Inflammatory macrophage treated with lipopolysaccharide for 1 hour (primary cell): Measurements from ENCODE around the gene POTEB2.
"Not testable (repeated sequence)": the region's sequence is repeated elsewhere in the genome, so short reads cannot be mapped to it uniquely, and the experiment has no call there.

Experiments
- DNase-seq, 2 donors: peaks; one replicate each; pipeline ENCODE4 v3.0.0-alpha.2; 2020 to 2022

The POTEB2 gene

GRCh38 chr15:20866214-20866613 is at the start of gene POTEB2:
TSS of gene POTEB2 (minus strand) at chr15:20866314. CDS start at chr15:20866281, 33 bp downstream.
- DNase-seq: not testable (repeated sequence)

GRCh38 chr15:20879916-20880315 is 13.8 kb upstream of the POTEB2 start:
- not testable (repeated sequence) for DNase-seq

DNA sequence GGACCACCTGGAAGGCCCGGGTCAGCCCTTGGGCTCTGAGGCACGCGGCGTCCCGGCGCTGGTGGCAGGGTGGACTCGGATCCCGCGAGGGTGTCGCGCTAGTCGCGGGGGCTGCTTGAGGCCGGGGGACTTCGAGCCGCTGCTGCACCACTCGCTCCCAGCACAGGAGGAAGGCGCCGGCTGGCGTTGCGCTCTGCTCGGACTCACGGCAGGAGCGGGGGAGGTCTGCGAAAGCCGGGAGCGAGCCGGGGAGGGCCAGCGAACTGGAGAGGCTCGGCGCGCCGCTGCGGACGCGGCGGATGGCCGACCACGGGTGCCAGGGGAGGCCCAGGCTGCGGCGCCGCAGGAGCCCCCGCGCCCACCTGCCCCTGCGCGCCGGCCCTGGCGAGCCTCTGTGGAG is 12.3 kb upstream of the POTEB2 start:
- DNase-seq: not testable (repeated sequence)

GRCh38 chr15:20877819-20878218 is 11.7 kb upstream of the POTEB2 start:
- DNase-seq: not testable (repeated sequence)
